SK-N-SH treated with all-trans-retinoic acid at 6 μM for 48 hours (cell line): ENCODE measurements around the gene SMAGP.

Experiments used
- CREB5 ChIP-seq: fragments of 250-450 bp; sonication (Bioruptor Pico); IDR thresholded peaks from 2 replicates; pipeline ENCODE4 v1.5.1; 2020; ENCODE audit warnings: low read depth, mild to moderate bottlenecking, moderate library complexity
- CSDC2 ChIP-seq: fragments of 250-450 bp; sonication (Bioruptor Pico); IDR thresholded peaks from 2 replicates; pipeline ENCODE4 v1.5.0; 2020; ENCODE audit warnings: mild to moderate bottlenecking, moderate library complexity
- CSRNP3 ChIP-seq: fragments of 250-450 bp; sonication (Bioruptor Pico); IDR thresholded peaks from 2 replicates; pipeline ENCODE4 v1.5.1; 2021; ENCODE audit warnings: mild to moderate bottlenecking, moderate library complexity
- ESRRG ChIP-seq: fragments of 250-450 bp; sonication (Bioruptor Pico); IDR thresholded peaks from 2 replicates; pipeline ENCODE4 v1.6.1; 2021; ENCODE audit warnings: mild to moderate bottlenecking
- PATZ1 ChIP-seq: fragments of 250-450 bp; sonication (Bioruptor Pico); IDR thresholded peaks from 2 replicates; pipeline ENCODE4 v1.8.0; 2020; ENCODE audit warnings: mild to moderate bottlenecking, moderate library complexity, borderline replicate concordance
- RARB ChIP-seq: fragments of 250-450 bp; sonication (Bioruptor Pico); IDR thresholded peaks from 2 replicates; pipeline ENCODE4 v1.8.0; 2021; ENCODE audit warnings: mild to moderate bottlenecking, moderate library complexity
- SNAI2 ChIP-seq: fragments of 250-450 bp; sonication (Bioruptor Pico); IDR thresholded peaks from 2 replicates; pipeline ENCODE4 v1.5.0; 2020; ENCODE audit warnings: mild to moderate bottlenecking, moderate library complexity
- TCF4 ChIP-seq: fragments of 250-450 bp; sonication (Bioruptor Pico); IDR thresholded peaks from 2 replicates; pipeline ENCODE4 v1.8.0; 2021; ENCODE audit warnings: mild to moderate bottlenecking, moderate library complexity, borderline replicate concordance
- ZC3H10 ChIP-seq: fragments of 250-450 bp; sonication (Bioruptor Pico); IDR thresholded peaks from 2 replicates; pipeline ENCODE4 v1.5.1; 2021; ENCODE audit warnings: mild to moderate bottlenecking, moderate library complexity
- ZFP30 ChIP-seq: fragments of 450-650 bp; formaldehyde crosslinking; IDR thresholded peaks from 2 replicates; pipeline ENCODE4 v1.5.0; 2022; ENCODE audit warnings: mild to moderate bottlenecking, moderate library complexity
- ZNF70 ChIP-seq: fragments of 450-650 bp; formaldehyde crosslinking; IDR thresholded peaks from 2 replicates; pipeline ENCODE4 v1.5.0; 2020; ENCODE audit warnings: mild to moderate bottlenecking, moderate library complexity

DNA sequence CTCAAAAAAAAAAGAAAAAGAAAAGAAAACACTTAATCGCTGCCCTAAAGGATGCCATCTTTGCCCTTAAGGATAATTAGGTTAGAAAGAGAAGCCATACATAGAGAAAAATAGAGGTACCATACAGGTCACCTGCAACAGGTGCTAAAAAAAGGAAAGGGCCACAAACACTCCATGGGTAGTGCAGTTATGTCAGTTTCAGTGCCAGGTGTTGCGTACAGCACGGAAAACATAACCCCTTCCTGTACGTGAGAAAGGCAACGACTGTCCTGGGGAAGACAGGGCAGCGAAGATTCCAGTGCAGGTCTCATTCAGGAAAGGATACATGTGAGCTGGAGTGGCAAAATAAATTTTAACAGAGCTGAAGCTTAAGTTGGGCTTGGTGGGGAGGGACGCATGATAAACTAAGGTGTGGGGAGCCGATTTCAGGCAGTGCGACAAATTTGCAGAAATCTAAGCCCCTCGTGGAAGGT lies 32.1 kb downstream of the SMAGP start:
- TF ChIP-seq PATZ1 (CRISPR knock-in tag) (no peak), CSDC2 (CRISPR knock-in tag) (no peak), RARB (CRISPR knock-in tag) (no peak), CSRNP3 (no peak), CREB5 (CRISPR knock-in tag) (no peak), ZFP30 (CRISPR knock-in tag) (no peak), TCF4 (CRISPR knock-in tag) (no peak), ZNF70 (CRISPR knock-in tag) (no peak), ZC3H10 (no peak), SNAI2 (CRISPR knock-in tag) (no peak), ESRRG (CRISPR knock-in tag) (no peak)
